Neural cell (in vitro differentiated cells): ENCODE results near the gene LRRC9. TPM values are rescaled to one million over a fixed set of nuclear protein-coding genes. Genes with fewer than 3 reads are reported as not detected.

Source experiments
- H2AFZ ChIP-seq: fragments of 200-600, 300-800 bp; sonication (generic), shearing (Covaris generic); 2 replicates; pipeline ENCODE4 v1.6.0; 2014; ENCODE audit warnings: low read depth, mild to moderate bottlenecking, antibody characterized with exemption, low read length, moderate library complexity
- H3F3A ChIP-seq: fragments of 200-600 bp; shearing (Covaris generic); 2 replicates; pipeline ENCODE4 v1.6.1; 2016; ENCODE audit warnings: mild to moderate bottlenecking, moderate library complexity, mixed read lengths, antibody characterized with exemption, low read length; ENCODE audit not compliant: insufficient read depth, poor library complexity, severe bottlenecking
- H3K27ac ChIP-seq: fragments of 200-600, 300-800 bp; sonication (generic), shearing (Covaris generic); 2 replicates; pipeline ENCODE4 v1.5.1; 2014; ENCODE audit warnings: mild to moderate bottlenecking, low read length, moderate library complexity
- H3K27me3 ChIP-seq: fragments of 300-800, 200-600 bp; sonication (generic), shearing (Covaris generic); 2 replicates; pipeline ENCODE4 v1.6.0; 2014; ENCODE audit warnings: mild to moderate bottlenecking, low read depth, low read length, moderate library complexity; ENCODE audit not compliant: insufficient read depth
- H3K36me3 ChIP-seq: fragments of 300-800, 200-600 bp; sonication (generic), shearing (Covaris generic); 2 replicates; pipeline ENCODE4 v1.5.1; 2014; ENCODE audit warnings: mild to moderate bottlenecking, antibody characterized with exemption, low read length, moderate library complexity; ENCODE audit not compliant: insufficient read depth
- H3K4me2 ChIP-seq: fragments of 300-800, 200-600 bp; sonication (generic), shearing (Covaris generic); 2 replicates; pipeline ENCODE4 v1.6.0; 2014; ENCODE audit warnings: mild to moderate bottlenecking, low read length
- H3K4me3 ChIP-seq: fragments of 300-800, 200-600 bp; sonication (generic), shearing (Covaris generic); 2 replicates; pipeline ENCODE4 v1.5.1; 2014; ENCODE audit warnings: mild to moderate bottlenecking, low read length, moderate library complexity
- H3K79me2 ChIP-seq: fragments of 200-600 bp; shearing (Covaris generic); replicated peaks from 2 replicates; pipeline ENCODE4 v1.6.0; 2014; ENCODE audit warnings: mild to moderate bottlenecking, low read length, moderate library complexity; ENCODE audit not compliant: insufficient read depth
- H3K9ac ChIP-seq: fragments of 300-800, 200-600 bp; sonication (generic), shearing (Covaris generic); 2 replicates; pipeline ENCODE4 v1.6.1; 2016; ENCODE audit warnings: mild to moderate bottlenecking, low read length, mixed read lengths
- H3K9me2 ChIP-seq: fragments of 200-600 bp; shearing (Covaris generic); 2 replicates; pipeline ENCODE4 v1.6.1; 2016; ENCODE audit warnings: mild to moderate bottlenecking, low read length, mixed read lengths; ENCODE audit not compliant: insufficient read depth
- H3K9me3 ChIP-seq: fragments of 200-600, 300-800 bp; sonication (generic), shearing (Covaris generic); 2 replicates; pipeline ENCODE4 v1.6.1; 2016; ENCODE audit warnings: mild to moderate bottlenecking, mixed run types, low read length, moderate library complexity, mixed read lengths
- H4K20me1 ChIP-seq: fragments of 200-600 bp; shearing (Covaris generic); 2 replicates; pipeline ENCODE4 v1.6.1; 2016; ENCODE audit warnings: mild to moderate bottlenecking, mixed run types; ENCODE audit not compliant: insufficient read depth
- CTCF ChIP-seq: fragments of 450-650 bp; IDR thresholded peaks from 2 replicates; pipeline ENCODE4 v1.5.1; 2014; ENCODE audit warnings: antibody characterized with exemption, mild to moderate bottlenecking, moderate library complexity; ENCODE audit not compliant: poor library complexity, severe bottlenecking
- EP300 ChIP-seq: fragments of 450-650 bp; conservative IDR thresholded peaks from 2 replicates; pipeline ENCODE4 v1.6.1; 2014; ENCODE audit warnings: antibody characterized with exemption, mild to moderate bottlenecking, moderate library complexity; ENCODE audit not compliant: poor library complexity, severe bottlenecking
- EZH2 ChIP-seq: fragments of 200-600, 300-800 bp; shearing (Covaris generic), sonication (generic); IDR thresholded peaks from 2 replicates; pipeline ENCODE4 v1.6.1; 2014; ENCODE audit warnings: antibody characterized with exemption, low read length, borderline replicate concordance, mild to moderate bottlenecking; ENCODE audit not compliant: insufficient read depth, poor library complexity, severe bottlenecking
- MXI1 ChIP-seq: fragments of 450-650 bp; conservative IDR thresholded peaks from 2 replicates; pipeline ENCODE4 v1.6.1; 2014; ENCODE audit warnings: antibody characterized with exemption, mild to moderate bottlenecking; ENCODE audit not compliant: poor library complexity, severe bottlenecking
- POLR2AphosphoS5 ChIP-seq: IDR thresholded peaks from 2 replicates; pipeline ENCODE4 v1.6.1; 2012
- RAD21 ChIP-seq: fragments of 450-650 bp; conservative IDR thresholded peaks from 2 replicates; pipeline ENCODE4 v1.6.1; 2014; ENCODE audit warnings: antibody characterized with exemption, mild to moderate bottlenecking, moderate library complexity
- REST ChIP-seq: IDR thresholded peaks from 2 replicates; pipeline ENCODE4 v1.6.1; 2012; ENCODE audit warnings: borderline replicate concordance
- SMC3 ChIP-seq: fragments of 450-650 bp; conservative IDR thresholded peaks from 2 replicates; pipeline ENCODE4 v1.6.1; 2014; ENCODE audit warnings: antibody characterized with exemption, mild to moderate bottlenecking, moderate library complexity; ENCODE audit not compliant: poor library complexity
- TAF1 ChIP-seq: IDR thresholded peaks from 2 replicates; pipeline ENCODE4 v1.6.1; 2012; ENCODE audit warnings: low read depth
- polyA plus RNA-seq: library from polyadenylated mRNA; depleted of rRNA; stranded (reverse); fragments of >200 nt; gene quantifications from 2 replicates; pipeline ENCODE4 v1.2.3, GENCODE V29; 2014

The LRRC9 gene
- polyA plus RNA-seq, 1 donor from 2014 or later, result 1.3 TPM

GRCh38 chr14:59897757-59898383 lies 22.1 kb upstream of the LRRC9 start:
- Histone ChIP-seq H3K4me3 (no peak overlapping the region), H4K20me1 (no peaks in the 10 kb centered on the region), H3K79me2 (no peaks in the 10 kb centered on the region), H3K4me2 (no peak overlapping the region), H3K9ac (no peak overlapping the region), H3K27me3 (no peaks in the 10 kb centered on the region), H3K9me3 (no peaks in the 10 kb centered on the region), H3K9me2 (no peaks in the 10 kb centered on the region), H3F3A (no peaks in the 10 kb centered on the region), H3K27ac (no peak overlapping the region), H2AFZ (no peak overlapping the region), H3K36me3 (no peaks in the 10 kb centered on the region)
- TF ChIP-seq EP300 (no peak), CTCF (peak; percentile 70), SMC3 (peak; percentile 75), RAD21 (peak; percentile 78)

GRCh38 chr14:59900556-59900955 lies 19.4 kb upstream of the LRRC9 start:
- no peaks in the 10 kb centered on the region for H3K79me2 ChIP-seq
- no peaks in the 10 kb centered on the region for H4K20me1 ChIP-seq
- H2AFZ ChIP-seq, result no peak overlapping the region
- no peaks in the 10 kb centered on the region for H3F3A ChIP-seq
- H3K4me3 ChIP-seq, result no peak overlapping the region
- H3K27ac ChIP-seq, result no peak overlapping the region
- no peaks in the 10 kb centered on the region for H3K9me2 ChIP-seq
- no peak for TF ChIP-seq POLR2AphosphoS5
- no peak for TF ChIP-seq SMC3
- TF ChIP-seq REST, result no peak
- no peak for TF ChIP-seq CTCF
- no peak for TF ChIP-seq MXI1
- no peak for TF ChIP-seq EP300
- no peak for TF ChIP-seq TAF1
- no peak for TF ChIP-seq EZH2
- no peak for TF ChIP-seq RAD21
- no peaks in the 10 kb centered on the region for H3K9me3 ChIP-seq
- no peak overlapping the region for H3K9ac ChIP-seq
- no peak overlapping the region for H3K4me2 ChIP-seq
- H3K36me3 ChIP-seq, result no peaks in the 10 kb centered on the region
- H3K27me3 ChIP-seq, result no peaks in the 10 kb centered on the region
